ENCODE measurements around the gene CRLF3.

GRCh38 chr17:30794372-30794771, 30.1 kb downstream of the CRLF3 start:
- TF ChIP-seq, protein P1, sequence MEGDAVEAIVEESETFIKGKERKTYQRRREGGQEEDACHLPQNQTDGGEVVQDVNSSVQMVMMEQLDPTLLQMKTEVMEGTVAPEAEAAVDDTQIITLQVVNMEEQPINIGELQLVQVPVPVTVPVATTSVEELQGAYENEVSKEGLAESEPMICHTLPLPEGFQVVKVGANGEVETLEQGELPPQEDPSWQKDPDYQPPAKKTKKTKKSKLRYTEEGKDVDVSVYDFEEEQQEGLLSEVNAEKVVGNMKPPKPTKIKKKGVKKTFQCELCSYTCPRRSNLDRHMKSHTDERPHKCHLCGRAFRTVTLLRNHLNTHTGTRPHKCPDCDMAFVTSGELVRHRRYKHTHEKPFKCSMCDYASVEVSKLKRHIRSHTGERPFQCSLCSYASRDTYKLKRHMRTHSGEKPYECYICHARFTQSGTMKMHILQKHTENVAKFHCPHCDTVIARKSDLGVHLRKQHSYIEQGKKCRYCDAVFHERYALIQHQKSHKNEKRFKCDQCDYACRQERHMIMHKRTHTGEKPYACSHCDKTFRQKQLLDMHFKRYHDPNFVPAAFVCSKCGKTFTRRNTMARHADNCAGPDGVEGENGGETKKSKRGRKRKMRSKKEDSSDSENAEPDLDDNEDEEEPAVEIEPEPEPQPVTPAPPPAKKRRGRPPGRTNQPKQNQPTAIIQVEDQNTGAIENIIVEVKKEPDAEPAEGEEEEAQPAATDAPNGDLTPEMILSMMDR (IDR thresholded peaks at IDR 0.05; ENCODE audit: borderline replicate concordance, extremely low read depth, low read length, poor library complexity, severe bottlenecking) = no peak
- no peak for TF ChIP-seq EZH2 (IDR thresholded peaks at IDR 0.05; ENCODE audit: borderline replicate concordance, low read depth, low read length, severe bottlenecking)

Measured in DND-41 (cell line).